Activated CD8-positive, alpha-beta T cell treated with anti-CD3 and anti-CD28 coated beads for 36 hours (primary cell): ENCODE measurements around the gene MYBPC3. TPM values are rescaled to one million over a fixed set of nuclear protein-coding genes. Genes with fewer than 3 reads are reported as not detected.
A peak's percentile ranks its signal among the peaks of the same experiment; 100 is the strongest.

ENCODE experiments used
- ATAC-seq: fragments of 200-7000 bp; cut with Tn5 transposase; one replicate; pipeline ENCODE4 v1.10.0; 2021; ENCODE audit warnings: mild to moderate bottlenecking, moderate library complexity
- CTCF ChIA-PET: fragments of 350-600 bp; sonication (Branson Sonifier 250); formaldehyde crosslinking; loops from one replicate; lab custom pipeline; 2021; ENCODE audit warnings: antibody characterized with exemption; lab: Charles Lee
- POLR2A ChIA-PET: fragments of 350-600 bp; sonication (Branson Sonifier 250); formaldehyde crosslinking; loops from one replicate; lab custom pipeline; 2021; ENCODE audit warnings: antibody characterized with exemption; lab: Charles Lee
- DNase-seq: peaks from one replicate; pipeline ENCODE4 v3.0.0-alpha.2; 2020
- H3K27ac Mint-ChIP-seq: one replicate; pipeline ENCODE4 v1.8.0; 2021; ENCODE audit warnings: mild to moderate bottlenecking, mixed read lengths
- H3K27me3 Mint-ChIP-seq: one replicate; pipeline ENCODE4 v1.8.0; 2021; ENCODE audit warnings: mixed read lengths
- H3K36me3 Mint-ChIP-seq: one replicate; pipeline ENCODE4 v1.8.0; 2021; ENCODE audit warnings: low read depth, mixed read lengths
- H3K4me1 Mint-ChIP-seq: one replicate; pipeline ENCODE4 v1.8.0; 2021; ENCODE audit warnings: low read depth, mixed read lengths
- H3K4me3 Mint-ChIP-seq: one replicate; pipeline ENCODE4 v1.8.0; 2021; ENCODE audit warnings: mild to moderate bottlenecking, moderate library complexity, mixed read lengths
- H3K9me3 Mint-ChIP-seq: one replicate; pipeline ENCODE4 v1.8.0; 2021; ENCODE audit warnings: mixed read lengths
- CTCF ChIP-seq: fragments of 200-600 bp; IDR thresholded peaks from one replicate; pipeline ENCODE4 v1.8.0; 2022; ENCODE audit warnings: antibody characterized with exemption, mild to moderate bottlenecking
- intact Hi-C: fragments of 100-400 bp; cut with micrococcal nuclease; formaldehyde crosslinking; loops from one replicate; pipeline ENCODE4 v1.10.0; 2022
- total RNA-seq, 2 experiments: library from RNA; stranded (reverse); gene quantifications; one replicate each; pipeline ENCODE4 v1.2.3, GENCODE V29; 2021

MYBPC3 gene
- total RNA-seq, 2 experiments from 2014 or later = not detected

GRCh38 chr11:47378836-47379170 lies 26.3 kb upstream of the MYBPC3 start:
- DNase-seq = no peak
- Mint-ChIP-seq H3K27me3 (no peaks in the 10 kb centered on the region), H3K4me3 (no peak overlapping the region), H3K9me3 (no peaks in the 10 kb centered on the region), H3K36me3 (no peaks in the 10 kb centered on the region), H3K27ac (no peak overlapping the region), H3K4me1 (peaks cover 10% of the 10 kb centered on the region)
- ATAC-seq = no peak
- TF ChIP-seq CTCF = no peak
- ChIA-PET CTCF (interaction anchor here (1.0 to 2.2 kb wide), 2 partner anchors 11 to 33 kb away, joined by 3 to 9 read pairs; no protein-coding TSS in a partner anchor), POLR2A (no interaction called here)
- intact Hi-C loops = no loop called here

- Mint-ChIP-seq H3K27me3 (no peaks in the 10 kb centered on the region), H3K4me3 (no peak within 1 kb of the TSS), H3K27ac (peak within 1 kb of the TSS; percentile 25), H3K9me3 (no peaks in the 10 kb centered on the region), H3K36me3 (no peaks in the 10 kb centered on the region), H3K4me1 (peaks cover 10% of the 10 kb centered on the region)
- intact Hi-C loops = no loop called here
- TF ChIP-seq CTCF = no peak
- DNase-seq (peak; percentile 44), ATAC-seq (no peak)
- CTCF ChIA-PET = interaction anchor here (0.6 to 2.2 kb wide), 3 partner anchors 11 to 107 kb away, joined by 3 to 9 read pairs (median 4); no protein-coding TSS in a partner anchor
- POLR2A ChIA-PET = no interaction called here
Observed at GRCh38 chr11:47378010-47378835, 25.7 kb upstream of the MYBPC3 start, which contains the start of gene SPI1. TSS of gene SPI1 (minus strand) at chr11:47378547. CDS start at chr11:47378353, 194 bp downstream.

GRCh38 chr11:47377571-47378009 lies 25.1 kb upstream of the MYBPC3 start:
- POLR2A ChIA-PET = no interaction called here
- CTCF ChIA-PET = interaction anchor here (0.6 to 1.6 kb wide), 2 partner anchors 34 to 106 kb away, joined by 3 to 4 read pairs; no protein-coding TSS in a partner anchor

GRCh38 chr11:47376525-47377371 lies 24.2 kb upstream of the MYBPC3 start:
- intact Hi-C loops = no loop called here
- Mint-ChIP-seq H3K27ac (no peak overlapping the region), H3K4me3 (no peak overlapping the region), H3K27me3 (no peaks in the 10 kb centered on the region), H3K9me3 (no peaks in the 10 kb centered on the region), H3K36me3 (no peaks in the 10 kb centered on the region), H3K4me1 (peaks cover 10% of the 10 kb centered on the region)
- TF ChIP-seq CTCF = no peak
- ChIA-PET POLR2A (no interaction called here), CTCF (interaction anchor here (1.0 to 1.6 kb wide), 2 partner anchors 11 to 35 kb away, joined by 3 read pairs; no protein-coding TSS in a partner anchor)
- no peak for DNase-seq
- ATAC-seq = no peak

More at GRCh38 chr11:47377571-47378009, 25.1 kb upstream of the MYBPC3 start:
- Mint-ChIP-seq H3K27ac (no peak overlapping the region), H3K4me3 (no peak overlapping the region), H3K4me1 (peaks cover 10% of the 10 kb centered on the region), H3K9me3 (no peaks in the 10 kb centered on the region), H3K36me3 (no peaks in the 10 kb centered on the region), H3K27me3 (no peaks in the 10 kb centered on the region)
- TF ChIP-seq CTCF = no peak
- DNase-seq (no peak), ATAC-seq (no peak)
- intact Hi-C loops = no loop called here
